K562 (cell line): ENCODE results near the gene HEPHL1. TPM values are rescaled to one million over a fixed set of nuclear protein-coding genes. Genes with fewer than 3 reads are reported as not detected.
A peak's percentile ranks its signal among the peaks of the same experiment; 100 is the strongest.

ENCODE experiments used
- E4F1 ChIP-seq: fragments of 250-450 bp; sonication (Bioruptor Pico); IDR thresholded peaks from 2 replicates; pipeline ENCODE4 v1.5.0; 2021; ENCODE audit warnings: mild to moderate bottlenecking, borderline replicate concordance
- EP300 ChIP-seq: IDR thresholded peaks from 2 replicates; pipeline ENCODE4 v1.6.1; 2012; ENCODE audit warnings: low read length, improper control_type of control experiment
- FOSL1 ChIP-seq: fragments of 200-800 bp; sonication (Bioruptor generic); conservative IDR thresholded peaks from 2 replicates; pipeline ENCODE4 v1.6.1; 2016; ENCODE audit warnings: missing genetic modification characterization, missing compliant biosample characterization
- HDAC1 ChIP-seq, 2 experiments: fragments of 450-650 bp; IDR thresholded peaks; 2 replicates each; pipeline ENCODE4 v1.6.1; 2016 to 2017; ENCODE audit warnings: inconsistent platforms in 1 of 2, mild to moderate bottlenecking in 1 of 2, moderate library complexity in 1 of 2
- KHSRP ChIP-seq: fragments of 450-650 bp; IDR thresholded peaks from 2 replicates; pipeline ENCODE4 v1.6.1; 2017
- MGA ChIP-seq: fragments of 450-650 bp; IDR thresholded peaks from 2 replicates; pipeline ENCODE4 v1.6.1; 2016; ENCODE audit warnings: mild to moderate bottlenecking, moderate library complexity
- POLR2H ChIP-seq: IDR thresholded peaks from 2 replicates; pipeline ENCODE4 v1.6.1; 2016; ENCODE audit warnings: missing genetic modification characterization, low read depth, mild to moderate bottlenecking, control low read depth, missing compliant biosample characterization, moderate library complexity
- RBBP5 ChIP-seq: fragments of 200-600 bp; sonication (generic); IDR thresholded peaks from 2 replicates; pipeline ENCODE4 v1.6.1; 2012; ENCODE audit warnings: borderline replicate concordance, mild to moderate bottlenecking, low read length, control low read depth, inconsistent platforms; ENCODE audit not compliant: insufficient read depth, poor library complexity, severe bottlenecking
- polyA plus RNA-seq, 8 experiments: library from polyadenylated mRNA; depleted of rRNA in 4 of 8; stranded (reverse) in 5 of 8; unstranded in 3 of 8; fragments of >200 nt; fragmentation: Nextera tagmentation in 2 of 8; fragmentation: Illumina TruSeq in 1 of 8; extraction: Ambion mirVana in 2 of 8; extraction: Trizol in 1 of 8; gene quantifications; 2 replicates each; pipeline versions ENCODE4 v1.2.1 to v1.2.3, GENCODE V29; 2011 to 2014; ENCODE audit warnings: inconsistent platforms in 1 of 8, missing spikeins in 1 of 8
- total RNA-seq, 7 experiments: library from RNA; depleted of rRNA in 6 of 7; stranded (reverse); fragments of >200 nt in 6 of 7; fragmentation: Illumina TruSeq in 2 of 7; extraction: Trizol in 2 of 7; gene quantifications; 2 replicates each; pipeline versions ENCODE4 v1.2.1 to v1.2.3, GENCODE V29; 2011 to 2021; ENCODE audit warnings: low replicate concordance in 1 of 7

Gene HEPHL1
- total and polyA plus RNA-seq, 9 of the 15 experiments (the other 6 are each of a cell fraction or from before 2014, with no cell fraction given): 0.01 TPM; not detected in 8

- TF ChIP-seq MGA (no peak), RBBP5 (no peak), FOSL1 (peak; percentile 64), KHSRP (no peak), EP300 (peak; percentile 84), E4F1 (CRISPR knock-in tag) (no peak), HDAC1 (IDR thresholded peaks at IDR 0.05) (no peak), POLR2H (tag) (no peak)
Measured at GRCh38 chr11:94077552-94078293, 56.6 kb downstream of the HEPHL1 start (continued).
